HepG2 (cell line): ENCODE measurements around the gene STK40. TPM values are rescaled to one million over a fixed set of nuclear protein-coding genes. Genes with fewer than 3 reads are reported as not detected.

Experiments
- ARID5B ChIP-seq: IDR thresholded peaks from 2 replicates; pipeline ENCODE4 v1.4.0; 2020; ENCODE audit warnings: mild to moderate bottlenecking, missing genetic modification reagents
- BCL3 ChIP-seq: sonication (generic); formaldehyde crosslinking; IDR thresholded peaks from 2 replicates; pipeline ENCODE4 v1.5.1; 2020; ENCODE audit warnings: mild to moderate bottlenecking, missing genetic modification reagents, moderate library complexity
- CCDC6 ChIP-seq: sonication (generic); formaldehyde crosslinking; IDR thresholded peaks from 2 replicates; pipeline ENCODE4 v1.8.1; 2022; ENCODE audit warnings: mild to moderate bottlenecking, missing genetic modification reagents, moderate library complexity
- HNF1B ChIP-seq: sonication (generic); formaldehyde crosslinking; IDR thresholded peaks from 2 replicates; pipeline ENCODE4 v1.5.1; 2020; ENCODE audit warnings: mild to moderate bottlenecking, moderate library complexity, missing genetic modification reagents
- HOXD1 ChIP-seq: sonication (generic); formaldehyde crosslinking; IDR thresholded peaks from 2 replicates; pipeline ENCODE4 v1.5.0; 2020; ENCODE audit warnings: missing genetic modification reagents
- LRRFIP1 ChIP-seq: sonication (generic); formaldehyde crosslinking; conservative IDR thresholded peaks from 2 replicates; pipeline ENCODE4 v1.4.0; 2020; ENCODE audit warnings: missing genetic modification reagents
- SNAPC2 ChIP-seq: sonication (generic); formaldehyde crosslinking; IDR thresholded peaks from 2 replicates; pipeline ENCODE4 v1.8.1; 2022; ENCODE audit warnings: mild to moderate bottlenecking, missing genetic modification reagents
- TP53 ChIP-seq: sonication (generic); formaldehyde crosslinking; conservative IDR thresholded peaks from 2 replicates; pipeline ENCODE4 v1.4.0; 2020; ENCODE audit warnings: missing genetic modification reagents
- ZNF205 ChIP-seq: IDR thresholded peaks from 2 replicates; pipeline ENCODE4 v1.6.1; 2018; ENCODE audit warnings: missing biosample characterization, missing genetic modification reagents
- ZNF282 ChIP-seq: fragments of 450-650 bp; IDR thresholded peaks from 2 replicates; pipeline ENCODE4 v1.6.1; 2018; ENCODE audit not compliant: partially characterized antibody
- ZNF556 ChIP-seq: sonication (generic); formaldehyde crosslinking; IDR thresholded peaks from 2 replicates; pipeline ENCODE4 v1.4.0; 2020; ENCODE audit warnings: mild to moderate bottlenecking, missing genetic modification reagents, borderline replicate concordance
- ZNF639 ChIP-seq: conservative IDR thresholded peaks from 2 replicates; pipeline ENCODE4 v1.6.1; 2018; ENCODE audit warnings: missing genetic modification reagents
- ZNF747 ChIP-seq: sonication (generic); formaldehyde crosslinking; IDR thresholded peaks from 2 replicates; pipeline ENCODE4 v1.8.1; 2023; ENCODE audit warnings: missing genetic modification reagents, mild to moderate bottlenecking, borderline replicate concordance
- ZNF773 ChIP-seq: sonication (generic); formaldehyde crosslinking; IDR thresholded peaks from 2 replicates; pipeline ENCODE4 v1.4.0; 2020; ENCODE audit warnings: missing genetic modification reagents, borderline replicate concordance
- ZSCAN25 ChIP-seq: sonication (generic); formaldehyde crosslinking; IDR thresholded peaks from 2 replicates; pipeline ENCODE4 v1.8.0; 2022; ENCODE audit warnings: mild to moderate bottlenecking, missing genetic modification reagents
- polyA plus RNA-seq, 8 experiments: library from polyadenylated mRNA; depleted of rRNA in 3 of 8; stranded (reverse) in 7 of 8; unstranded in 1 of 8; fragments of >200 nt; fragmentation: Illumina TruSeq in 4 of 8; extraction: Trizol in 4 of 8; gene quantifications; 2 replicates each; pipeline versions ENCODE4 v1.2.1 to v1.2.3, GENCODE V29; 2011 to 2016; ENCODE audit warnings: low read depth in 4 of 8, missing spikeins in 1 of 8, mixed read lengths in 1 of 8; ENCODE audit not compliant: insufficient read depth in 1 of 8
- total RNA-seq, 5 experiments: library from RNA; depleted of rRNA; stranded (reverse); fragments of >200 nt; fragmentation: Illumina TruSeq; extraction: Trizol; gene quantifications; 2 replicates each; pipeline ENCODE4 v1.2.3, GENCODE V29; 2016; ENCODE audit warnings: low read depth in 1 of 5

Gene STK40
- total and polyA plus RNA-seq, 2 of the 13 experiments (the other 11 are each of a cell fraction or from before 2014, with no cell fraction given): 33.8 to 35.1 TPM

GRCh38 chr1:36352125-36352909 lies 33.4 kb downstream of the STK40 start (continued):
- TF ChIP-seq ZNF639 (CRISPR knock-in tag): no peak
- TF ChIP-seq ZNF773: no peak
- no peak; the same call in 1 of the 2 replicates for TF ChIP-seq HNF1B (CRISPR knock-in tag)
- no peak for TF ChIP-seq TP53 (CRISPR knock-in tag)
- peak; percentile 25; the same call in 1 of the 2 replicates for TF ChIP-seq ZNF556
- 0 out of 2 replicates have a peak, but pooled peaks have one; percentile 64 for TF ChIP-seq BCL3 (CRISPR knock-in tag)
- TF ChIP-seq ZNF282: no peak
- no peak for TF ChIP-seq LRRFIP1 (CRISPR knock-in tag)
- TF ChIP-seq HOXD1: no peak
- 0 out of 2 replicates have a peak, but pooled peaks have one; percentile 36 for TF ChIP-seq SNAPC2 (CRISPR knock-in tag)
- TF ChIP-seq ZNF205: no peak
- no peak for TF ChIP-seq CCDC6 (CRISPR knock-in tag)
- peak; percentile 69 for TF ChIP-seq ZSCAN25 (CRISPR knock-in tag)
- TF ChIP-seq ZNF747 (CRISPR knock-in tag): no peak
- TF ChIP-seq ARID5B (CRISPR knock-in tag): 0 out of 2 replicates have a peak, but pooled peaks have one; percentile 10
